SK-N-SH treated with all-trans-retinoic acid at 6 μM for 48 hours (cell line): Measurements from ENCODE around the gene PAM16.

ENCODE experiments used
- ATAC-seq: fragments of 200-7000 bp; cut with Tn5 transposase; 3 replicates; pipeline ENCODE4 v1.9.1; 2020; ENCODE audit warnings: mild to moderate bottlenecking, moderate library complexity
- ARNTL ChIP-seq: fragments of 450-650 bp; formaldehyde crosslinking; IDR thresholded peaks from 2 replicates; pipeline ENCODE4 v1.5.0; 2020; ENCODE audit warnings: low read depth, mild to moderate bottlenecking, moderate library complexity, borderline replicate concordance
- CSDC2 ChIP-seq: fragments of 250-450 bp; sonication (Bioruptor Pico); IDR thresholded peaks from 2 replicates; pipeline ENCODE4 v1.5.0; 2020; ENCODE audit warnings: mild to moderate bottlenecking, moderate library complexity
- ESRRG ChIP-seq: fragments of 250-450 bp; sonication (Bioruptor Pico); IDR thresholded peaks from 2 replicates; pipeline ENCODE4 v1.6.1; 2021; ENCODE audit warnings: mild to moderate bottlenecking
- GLIS3 ChIP-seq: fragments of 250-450 bp; sonication (Bioruptor Pico); IDR thresholded peaks from 2 replicates; pipeline ENCODE4 v1.5.0; 2020; ENCODE audit warnings: mild to moderate bottlenecking, moderate library complexity
- ISL1 ChIP-seq: fragments of 250-450 bp; sonication (Bioruptor Pico); IDR thresholded peaks from 2 replicates; pipeline ENCODE4 v2.1.2; 2022; ENCODE audit warnings: mild to moderate bottlenecking, moderate library complexity
- OSR1 ChIP-seq: fragments of 250-450 bp; sonication (Bioruptor Pico); IDR thresholded peaks from 2 replicates; pipeline ENCODE4 v1.8.0; 2022; ENCODE audit warnings: moderate library complexity, mild to moderate bottlenecking, inconsistent platforms
- PPARA ChIP-seq: fragments of 250-450 bp; sonication (Bioruptor Pico); IDR thresholded peaks from 2 replicates; pipeline ENCODE4 v1.5.0; 2020; ENCODE audit warnings: mild to moderate bottlenecking, borderline replicate concordance
- RARB ChIP-seq: fragments of 250-450 bp; sonication (Bioruptor Pico); IDR thresholded peaks from 2 replicates; pipeline ENCODE4 v1.8.0; 2021; ENCODE audit warnings: mild to moderate bottlenecking, moderate library complexity
- SNAI2 ChIP-seq: fragments of 250-450 bp; sonication (Bioruptor Pico); IDR thresholded peaks from 2 replicates; pipeline ENCODE4 v1.5.0; 2020; ENCODE audit warnings: mild to moderate bottlenecking, moderate library complexity
- TCF4 ChIP-seq: fragments of 250-450 bp; sonication (Bioruptor Pico); IDR thresholded peaks from 2 replicates; pipeline ENCODE4 v1.8.0; 2021; ENCODE audit warnings: mild to moderate bottlenecking, moderate library complexity, borderline replicate concordance
- TOX ChIP-seq: fragments of 250-450 bp; sonication (Bioruptor Pico); IDR thresholded peaks from 2 replicates; pipeline ENCODE4 v1.8.0; 2021; ENCODE audit warnings: mild to moderate bottlenecking, moderate library complexity, borderline replicate concordance
- ZC3H10 ChIP-seq: fragments of 250-450 bp; sonication (Bioruptor Pico); IDR thresholded peaks from 2 replicates; pipeline ENCODE4 v1.5.1; 2021; ENCODE audit warnings: mild to moderate bottlenecking, moderate library complexity
- ZFP3 ChIP-seq: fragments of 250-450 bp; sonication (Bioruptor Pico); IDR thresholded peaks from 2 replicates; pipeline ENCODE4 v1.5.0; 2020; ENCODE audit warnings: mild to moderate bottlenecking, moderate library complexity
- ZFP30 ChIP-seq: fragments of 450-650 bp; formaldehyde crosslinking; IDR thresholded peaks from 2 replicates; pipeline ENCODE4 v1.5.0; 2022; ENCODE audit warnings: mild to moderate bottlenecking, moderate library complexity
- ZNF565 ChIP-seq: fragments of 450-650 bp; formaldehyde crosslinking; conservative IDR thresholded peaks from 2 replicates; pipeline ENCODE4 v1.5.0; 2020; ENCODE audit warnings: low read depth, mild to moderate bottlenecking, moderate library complexity
- ZNF70 ChIP-seq: fragments of 450-650 bp; formaldehyde crosslinking; IDR thresholded peaks from 2 replicates; pipeline ENCODE4 v1.5.0; 2020; ENCODE audit warnings: mild to moderate bottlenecking, moderate library complexity
- ZNF8 ChIP-seq: fragments of 450-650 bp; formaldehyde crosslinking; IDR thresholded peaks from 2 replicates; pipeline ENCODE4 v1.5.0; 2020; ENCODE audit warnings: mild to moderate bottlenecking, moderate library complexity
- TF ChIP-seq, protein P1 (sequence below): fragments of 250-450 bp; sonication (Bioruptor Pico); IDR thresholded peaks from 2 replicates; pipeline ENCODE4 v1.8.0; 2021; ENCODE audit warnings: low read depth, mild to moderate bottlenecking, moderate library complexity, borderline replicate concordance
- TF ChIP-seq, protein P2 (sequence below): fragments of 250-450 bp; sonication (Bioruptor Pico); IDR thresholded peaks from 2 replicates; pipeline ENCODE4 v1.5.1; 2021; ENCODE audit warnings: mild to moderate bottlenecking, moderate library complexity
- TF ChIP-seq, protein P3 (sequence below): fragments of 250-450 bp; sonication (Bioruptor Pico); IDR thresholded peaks from 2 replicates; pipeline ENCODE4 v1.5.1; 2020; ENCODE audit warnings: low read depth, mild to moderate bottlenecking, moderate library complexity
- TF ChIP-seq, protein P4 (sequence below): fragments of 250-450 bp; sonication (Bioruptor Pico); IDR thresholded peaks from 2 replicates; pipeline ENCODE4 v1.8.0; 2020; ENCODE audit warnings: mild to moderate bottlenecking, moderate library complexity, borderline replicate concordance

PAM16 gene

DNA sequence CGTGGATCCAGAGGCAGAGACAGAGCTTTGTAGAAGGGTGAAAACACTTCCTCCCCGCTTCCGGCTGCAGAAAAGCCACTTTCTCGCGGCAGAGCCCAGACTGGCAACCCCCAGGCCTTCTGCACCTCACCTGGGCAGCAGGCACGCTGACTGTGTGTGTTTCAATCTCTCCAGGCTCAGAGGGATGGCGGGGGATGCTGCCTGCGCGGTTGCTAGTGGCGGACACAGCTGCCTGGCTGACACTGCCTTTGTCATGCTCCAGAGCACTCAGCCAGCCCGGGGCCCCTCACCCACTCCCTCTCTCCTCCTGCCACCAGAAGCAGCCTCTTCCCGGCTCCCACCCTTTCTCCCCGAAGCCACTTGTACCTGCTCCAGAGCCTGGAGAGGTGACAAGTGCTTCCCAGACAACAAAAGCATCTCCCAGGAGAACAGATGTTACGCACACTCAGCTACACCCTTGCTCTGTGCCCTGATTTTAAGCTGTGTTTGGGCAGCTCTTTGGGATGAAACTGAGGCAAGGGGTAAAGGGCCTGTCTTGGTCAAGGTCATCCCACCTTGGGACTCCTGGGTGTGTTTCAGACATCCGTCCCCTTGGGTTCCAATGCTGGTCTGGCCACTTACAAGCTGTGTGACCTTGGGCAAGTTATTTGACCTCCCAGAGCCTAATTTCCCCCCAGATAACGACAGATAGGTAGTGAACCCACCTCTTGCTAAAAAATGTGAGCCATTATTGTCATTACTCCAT, 44.5 kb downstream of the PAM16 start (continued):
- TF ChIP-seq ISL1 (CRISPR knock-in tag) (no peak), RARB (CRISPR knock-in tag) (no peak)
- TF ChIP-seq, protein P1, sequence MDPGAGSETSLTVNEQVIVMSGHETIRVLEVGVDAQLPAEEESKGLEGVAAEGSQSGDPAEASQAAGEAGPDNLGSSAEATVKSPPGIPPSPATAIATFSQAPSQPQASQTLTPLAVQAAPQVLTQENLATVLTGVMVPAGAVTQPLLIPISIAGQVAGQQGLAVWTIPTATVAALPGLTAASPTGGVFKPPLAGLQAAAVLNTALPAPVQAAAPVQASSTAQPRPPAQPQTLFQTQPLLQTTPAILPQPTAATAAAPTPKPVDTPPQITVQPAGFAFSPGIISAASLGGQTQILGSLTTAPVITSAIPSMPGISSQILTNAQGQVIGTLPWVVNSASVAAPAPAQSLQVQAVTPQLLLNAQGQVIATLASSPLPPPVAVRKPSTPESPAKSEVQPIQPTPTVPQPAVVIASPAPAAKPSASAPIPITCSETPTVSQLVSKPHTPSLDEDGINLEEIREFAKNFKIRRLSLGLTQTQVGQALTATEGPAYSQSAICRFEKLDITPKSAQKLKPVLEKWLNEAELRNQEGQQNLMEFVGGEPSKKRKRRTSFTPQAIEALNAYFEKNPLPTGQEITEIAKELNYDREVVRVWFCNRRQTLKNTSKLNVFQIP (CRISPR knock-in tag) = no peak
- TF ChIP-seq, protein P2, sequence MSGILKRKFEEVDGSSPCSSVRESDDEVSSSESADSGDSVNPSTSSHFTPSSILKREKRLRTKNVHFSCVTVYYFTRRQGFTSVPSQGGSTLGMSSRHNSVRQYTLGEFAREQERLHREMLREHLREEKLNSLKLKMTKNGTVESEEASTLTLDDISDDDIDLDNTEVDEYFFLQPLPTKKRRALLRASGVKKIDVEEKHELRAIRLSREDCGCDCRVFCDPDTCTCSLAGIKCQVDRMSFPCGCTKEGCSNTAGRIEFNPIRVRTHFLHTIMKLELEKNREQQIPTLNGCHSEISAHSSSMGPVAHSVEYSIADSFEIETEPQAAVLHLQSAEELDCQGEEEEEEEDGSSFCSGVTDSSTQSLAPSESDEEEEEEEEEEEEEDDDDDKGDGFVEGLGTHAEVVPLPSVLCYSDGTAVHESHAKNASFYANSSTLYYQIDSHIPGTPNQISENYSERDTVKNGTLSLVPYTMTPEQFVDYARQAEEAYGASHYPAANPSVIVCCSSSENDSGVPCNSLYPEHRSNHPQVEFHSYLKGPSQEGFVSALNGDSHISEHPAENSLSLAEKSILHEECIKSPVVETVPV (CRISPR knock-in tag) = no peak
- TF ChIP-seq, protein P3, sequence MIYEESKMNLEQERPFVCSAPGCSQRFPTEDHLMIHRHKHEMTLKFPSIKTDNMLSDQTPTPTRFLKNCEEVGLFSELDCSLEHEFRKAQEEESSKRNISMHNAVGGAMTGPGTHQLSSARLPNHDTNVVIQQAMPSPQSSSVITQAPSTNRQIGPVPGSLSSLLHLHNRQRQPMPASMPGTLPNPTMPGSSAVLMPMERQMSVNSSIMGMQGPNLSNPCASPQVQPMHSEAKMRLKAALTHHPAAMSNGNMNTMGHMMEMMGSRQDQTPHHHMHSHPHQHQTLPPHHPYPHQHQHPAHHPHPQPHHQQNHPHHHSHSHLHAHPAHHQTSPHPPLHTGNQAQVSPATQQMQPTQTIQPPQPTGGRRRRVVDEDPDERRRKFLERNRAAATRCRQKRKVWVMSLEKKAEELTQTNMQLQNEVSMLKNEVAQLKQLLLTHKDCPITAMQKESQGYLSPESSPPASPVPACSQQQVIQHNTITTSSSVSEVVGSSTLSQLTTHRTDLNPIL (CRISPR knock-in tag) = no peak

DNA sequence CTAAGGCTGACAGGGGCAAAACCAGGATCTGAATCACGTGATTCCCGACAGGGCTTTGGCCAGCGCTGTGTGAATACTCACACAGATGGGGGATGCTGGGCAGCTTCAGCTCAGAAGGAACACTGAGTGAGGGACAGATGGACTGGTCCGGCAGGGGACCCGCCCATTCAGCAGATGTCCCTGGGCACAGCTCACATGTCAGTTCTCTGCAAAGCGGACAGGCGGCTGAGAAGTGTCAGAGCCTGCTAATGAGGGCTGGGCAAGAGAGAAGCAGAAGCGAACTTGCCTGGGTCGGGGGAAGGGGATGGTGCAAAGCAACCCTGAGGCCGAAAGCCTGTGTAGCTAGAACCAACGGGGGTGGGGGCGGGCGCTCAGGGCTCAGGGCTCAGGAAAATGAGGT, 47.1 kb downstream of the PAM16 start:
- no peak for TF ChIP-seq ZFP30 (CRISPR knock-in tag)
- no peak for TF ChIP-seq ZNF565
- TF ChIP-seq, protein P4, sequence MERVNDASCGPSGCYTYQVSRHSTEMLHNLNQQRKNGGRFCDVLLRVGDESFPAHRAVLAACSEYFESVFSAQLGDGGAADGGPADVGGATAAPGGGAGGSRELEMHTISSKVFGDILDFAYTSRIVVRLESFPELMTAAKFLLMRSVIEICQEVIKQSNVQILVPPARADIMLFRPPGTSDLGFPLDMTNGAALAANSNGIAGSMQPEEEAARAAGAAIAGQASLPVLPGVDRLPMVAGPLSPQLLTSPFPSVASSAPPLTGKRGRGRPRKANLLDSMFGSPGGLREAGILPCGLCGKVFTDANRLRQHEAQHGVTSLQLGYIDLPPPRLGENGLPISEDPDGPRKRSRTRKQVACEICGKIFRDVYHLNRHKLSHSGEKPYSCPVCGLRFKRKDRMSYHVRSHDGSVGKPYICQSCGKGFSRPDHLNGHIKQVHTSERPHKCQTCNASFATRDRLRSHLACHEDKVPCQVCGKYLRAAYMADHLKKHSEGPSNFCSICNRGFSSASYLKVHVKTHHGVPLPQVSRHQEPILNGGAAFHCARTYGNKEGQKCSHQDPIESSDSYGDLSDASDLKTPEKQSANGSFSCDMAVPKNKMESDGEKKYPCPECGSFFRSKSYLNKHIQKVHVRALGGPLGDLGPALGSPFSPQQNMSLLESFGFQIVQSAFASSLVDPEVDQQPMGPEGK (CRISPR knock-in tag) = no peak
- TF ChIP-seq, protein P2 (CRISPR knock-in tag) = no peak
- no peak for TF ChIP-seq SNAI2 (CRISPR knock-in tag)
- TF ChIP-seq, protein P1 (CRISPR knock-in tag) = no peak
- no peak for TF ChIP-seq TOX
- TF ChIP-seq ZNF70 = no peak
- TF ChIP-seq ZNF8 (CRISPR knock-in tag) = no peak
- TF ChIP-seq PPARA (CRISPR knock-in tag) = no peak
- no peak for TF ChIP-seq GLIS3 (CRISPR knock-in tag)
- TF ChIP-seq ISL1 (CRISPR knock-in tag) = no peak

DNA sequence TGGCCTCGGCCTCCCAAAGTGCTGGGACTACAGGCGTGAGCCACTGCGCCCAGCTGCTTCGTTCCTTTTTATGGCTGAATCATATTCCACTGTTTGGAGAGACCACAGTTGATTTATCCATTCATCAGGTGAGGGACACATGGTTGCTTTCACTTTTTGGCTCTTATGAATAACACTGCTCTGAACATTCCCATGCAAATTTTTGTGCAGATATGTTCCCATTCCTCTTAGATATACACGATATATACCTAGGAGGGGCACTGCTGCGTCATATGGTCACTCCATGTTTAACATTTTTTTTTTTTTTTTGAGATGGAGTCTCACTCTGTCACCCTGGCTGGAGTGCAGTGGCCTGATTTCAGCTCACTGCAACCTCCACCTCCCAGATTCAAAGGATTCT, 49.2 kb downstream of the PAM16 start:
- TF ChIP-seq ZFP3 (CRISPR knock-in tag) (no peak), ZC3H10 (no peak), ZFP30 (CRISPR knock-in tag) (no peak), SNAI2 (CRISPR knock-in tag) (no peak), OSR1 (CRISPR knock-in tag) (no peak), TCF4 (CRISPR knock-in tag) (no peak), CSDC2 (CRISPR knock-in tag) (no peak), ZNF8 (CRISPR knock-in tag) (no peak), PPARA (CRISPR knock-in tag) (no peak), GLIS3 (CRISPR knock-in tag) (no peak), ESRRG (CRISPR knock-in tag) (no peak), ISL1 (CRISPR knock-in tag) (no peak), RARB (CRISPR knock-in tag) (no peak), TOX (no peak), ZNF70 (no peak), ARNTL (no peak)
- TF ChIP-seq, protein P1 (CRISPR knock-in tag) = no peak
- TF ChIP-seq, protein P4 (CRISPR knock-in tag) = no peak
- TF ChIP-seq, protein P3 (CRISPR knock-in tag) = no peak
- ATAC-seq = no peak

More for the DNA sequence above, 47.1 kb downstream of the PAM16 start:
- no peak for ATAC-seq
